Measurements from ENCODE around the gene MSL1. TPM values are rescaled to one million over a fixed set of nuclear protein-coding genes. Genes with fewer than 3 reads are reported as not detected.

The MSL1 gene
- total and polyA plus RNA-seq, 12 donors: 47.8 to 143 (median 72.1) TPM

GRCh38 chr17:40103688-40104087 is 18.1 kb upstream of the MSL1 start:
- no peak for DNase-seq
- TF ChIP-seq CTCF (IDR thresholded peaks at IDR 0.05): no peak
- no peak for TF ChIP-seq POLR2A (IDR thresholded peaks at IDR 0.05)
- no peak overlapping the region for H3K4me3 ChIP-seq
- H3K27me3 ChIP-seq: no peaks in the 10 kb centered on the region
- H3K4me1 ChIP-seq (replicated peaks in 1 of 2): peaks cover 47 to 48% of the 10 kb centered on the region in 2 donors
- H3K27ac ChIP-seq: peak overlapping the region in 4 of 5 donors; percentile 2 to 69 (median 58)
- no peaks in the 10 kb centered on the region for H3K36me3 ChIP-seq (replicated peaks in 1 of 2)
- no peaks in the 10 kb centered on the region for H3K9me3 ChIP-seq (replicated peaks in 1 of 3)
- intact Hi-C loops (cut with DNase I): no loop called here
- WGBS, 4 donors: 40 to 59% (median 46%) methylated on average over 2 of the region's 2 CpGs

- WGBS, 4 donors: 66 to 80% (median 76%) methylated on average over 3 of the region's 3 CpGs
- H3K27me3 ChIP-seq: no peaks in the 10 kb centered on the region
- DNase-seq: no peak
- intact Hi-C loops (cut with DNase I): no loop called here
- H3K27ac ChIP-seq: peak overlapping the region in 2 of 5 donors; percentile 29 to 94
- no peaks in the 10 kb centered on the region for H3K9me3 ChIP-seq (replicated peaks in 1 of 3)
- H3K4me1 ChIP-seq (replicated peaks in 1 of 2): peaks cover 56 to 58% of the 10 kb centered on the region in 2 donors
- TF ChIP-seq CTCF (IDR thresholded peaks at IDR 0.05): no peak
- no peak for TF ChIP-seq POLR2A (IDR thresholded peaks at IDR 0.05)
- H3K4me3 ChIP-seq: no peak overlapping the region
- H3K36me3 ChIP-seq (replicated peaks in 1 of 2): no peaks in the 10 kb centered on the region
These were observed 16.9 kb upstream of the MSL1 start for GRCh38 chr17:40104594-40105486.

GRCh38 chr17:40105861-40106759 is 15.7 kb upstream of the MSL1 start:
- H3K4me3 ChIP-seq: no peak overlapping the region
- peaks cover 66% of the 10 kb centered on the region in 2 donors for H3K4me1 ChIP-seq (replicated peaks in 1 of 2)
- WGBS, 4 donors: 76 to 88% (median 84%) methylated on average over 5 of the region's 5 CpGs
- DNase-seq: no peak
- TF ChIP-seq POLR2A (IDR thresholded peaks at IDR 0.05) (no peak), CTCF (IDR thresholded peaks at IDR 0.05) (no peak)
- no peaks in the 10 kb centered on the region for H3K9me3 ChIP-seq (replicated peaks in 1 of 3)
- no peaks in the 10 kb centered on the region for H3K36me3 ChIP-seq (replicated peaks in 1 of 2)
- no peaks in the 10 kb centered on the region for H3K27me3 ChIP-seq
- intact Hi-C loops (cut with DNase I): no loop called here
- peak overlapping the region in 4 of 5 donors; percentile 82 to 96 (median 94) for H3K27ac ChIP-seq
